Fibroblast of skin of back (primary cell): ENCODE results near the gene FDPS.
"Not testable (repeated sequence)": the region's sequence is repeated elsewhere in the genome, so short reads cannot be mapped to it uniquely, and the experiment has no call there.

ENCODE experiments used
- DNase-seq: peaks from one replicate; pipeline ENCODE4 v3.0.0-alpha.2; 2013

Gene FDPS

GRCh38 chr1:155320661-155321617 is 12.3 kb downstream of the FDPS start, which contains the start of gene RUSC1:
Gene RUSC1 (plus strand): TSS chr1:155320894. CDS start chr1:155321774, 880 bp downstream.
- DNase-seq = peak; percentile 58

GRCh38 chr1:155321639-155322503 is 13.2 kb downstream of the FDPS start:
- DNase-seq = no peak

GRCh38 chr1:155322571-155322952 is 13.9 kb downstream of the FDPS start:
- peak; percentile 40 for DNase-seq

- peak; percentile 98 for DNase-seq
Observed at GRCh38 chr1:155322953-155323728, 14.5 kb downstream of the FDPS start.

GRCh38 chr1:155323729-155324036 is 15.0 kb downstream of the FDPS start:
- DNase-seq = peak; percentile 90

- DNase-seq = peak; percentile 97
Observed at GRCh38 chr1:155324037-155324716, 15.5 kb downstream of the FDPS start.

GRCh38 chr1:155324717-155325602 is 16.3 kb downstream of the FDPS start:
- peak; percentile 58 for DNase-seq

- no peak for DNase-seq
Observed at GRCh38 chr1:155325603-155325893, 16.9 kb downstream of the FDPS start.

GRCh38 chr1:155326020-155326526 is 17.4 kb downstream of the FDPS start:
- DNase-seq = no peak

GRCh38 chr1:155326631-155327037 is 18.0 kb downstream of the FDPS start:
- no peak for DNase-seq

GRCh38 chr1:155327981-155328380 is 19.3 kb downstream of the FDPS start:
- DNase-seq = no peak

GRCh38 chr1:155328856-155329255 is 20.2 kb downstream of the FDPS start:
- not testable (repeated sequence) for DNase-seq

GRCh38 chr1:155329980-155330598 is 21.4 kb downstream of the FDPS start:
- DNase-seq = no peak

- no peak for DNase-seq
Observed at GRCh38 chr1:155334962-155335361, 26.3 kb downstream of the FDPS start.

GRCh38 chr1:155339515-155340097 is 30.9 kb downstream of the FDPS start:
- no peak for DNase-seq

GRCh38 chr1:155342842-155343241 is 34.2 kb downstream of the FDPS start:
- no peak for DNase-seq

GRCh38 chr1:155352631-155353030 is 44.0 kb downstream of the FDPS start:
- no peak for DNase-seq

GRCh38 chr1:155360051-155360450 is 51.4 kb downstream of the FDPS start:
- no peak for DNase-seq
